Measurements from ENCODE around the gene BEND6. TPM values are rescaled to one million over a fixed set of nuclear protein-coding genes. Genes with fewer than 3 reads are reported as not detected.

The BEND6 gene
- total and polyA plus RNA-seq, 2 donors (not counting 3 experiments of a cell fraction or from before 2014, with no cell fraction given), result 0.15 to 0.66 TPM

- intact Hi-C loops (cut with micrococcal nuclease), result no loop called here
Observed at GRCh38 chr6:57026001-57026400, 71.1 kb downstream of the BEND6 start.

More at GRCh38 chr6:57026001-57026400, 71.1 kb downstream of the BEND6 start:
- H3K9me1 ChIP-seq (replicated peaks; ENCODE audit: control insufficient read depth, extremely low read depth, insufficient read depth, low read length), result no peaks in the 10 kb centered on the region
- ChIA-PET POLR2A (no interaction called here), CTCF (no interaction called here)
- H4K20me1 ChIP-seq (replicated peaks; ENCODE audit: control insufficient read depth, extremely low read depth, insufficient read depth, low read length), result no peaks in the 10 kb centered on the region
- DNase-seq (ENCODE audit: low read depth, low spot score), result no peak
- dilution Hi-C loops (cut with MboI; ENCODE audit: extremely low pct_ligation_motif_present, low sequenced_read_pairs), result no loop called here
- H3K4me1 ChIP-seq (ENCODE audit: control insufficient read depth, extremely low read depth, insufficient read depth, low read length), result no peaks in the 10 kb centered on the region
- no peak for FAIRE-seq
- H2AFZ ChIP-seq (ENCODE audit: low read depth, low read length), result no peak overlapping the region
- no peak overlapping the region for H3K4me2 ChIP-seq (ENCODE audit: insufficient read depth, low read length)
- no TSS peak for BruUV-seq (replicated peaks)
- no peaks in the 10 kb centered on the region for H3K79me2 ChIP-seq (ENCODE audit: control insufficient read depth, insufficient read depth, low read length)
- H3K36me3 ChIP-seq (ENCODE audit: control insufficient read depth in 2 of 2, extremely low read depth in 1 of 2, insufficient read depth in 2 of 2, low read length in 2 of 2), result no peaks in the 10 kb centered on the region
- H3K27me3 ChIP-seq (ENCODE audit: control insufficient read depth in 2 of 2, insufficient read depth in 2 of 2, low read length in 2 of 2), result no peaks in the 10 kb centered on the region
- no peaks in the 10 kb centered on the region for H3K9me3 ChIP-seq (replicated peaks; ENCODE audit: control insufficient read depth, insufficient read depth, low read length)
- H3K9ac ChIP-seq (replicated peaks; ENCODE audit: extremely low read depth, insufficient read depth, low read length), result no peak overlapping the region
- no peak overlapping the region for H3K27ac ChIP-seq (ENCODE audit: insufficient read depth, low read depth, low read length)
- H3K4me3 ChIP-seq (replicated peaks in 1 of 3; ENCODE audit: insufficient read depth in 1 of 3, low read depth in 1 of 3, low read length in 3 of 3), result no peak overlapping the region
- no peak for TF ChIP-seq MAX (IDR thresholded peaks at IDR 0.05; ENCODE audit: insufficient read depth, insufficient read length)
- TF ChIP-seq EZH2 (IDR thresholded peaks at IDR 0.05; ENCODE audit: borderline replicate concordance, low read depth, low read length, severe bottlenecking), result no peak
- TF ChIP-seq FOS (IDR thresholded peaks at IDR 0.05; ENCODE audit: borderline replicate concordance, insufficient read depth, low read length), result no peak
- TF ChIP-seq GATA2 (IDR thresholded peaks at IDR 0.05; ENCODE audit: insufficient read depth, insufficient read length, low read depth, low read length), result no peak
- TF ChIP-seq CTCF (IDR thresholded peaks at IDR 0.05; ENCODE audit: extremely low read depth in 1 of 2, insufficient read depth in 1 of 2, low read depth in 1 of 2, low read length in 2 of 2), result no peak

Measured in endothelial cell of umbilical vein (primary cell).